ENCODE results near the gene NPR1.

Gene NPR1

DNA sequence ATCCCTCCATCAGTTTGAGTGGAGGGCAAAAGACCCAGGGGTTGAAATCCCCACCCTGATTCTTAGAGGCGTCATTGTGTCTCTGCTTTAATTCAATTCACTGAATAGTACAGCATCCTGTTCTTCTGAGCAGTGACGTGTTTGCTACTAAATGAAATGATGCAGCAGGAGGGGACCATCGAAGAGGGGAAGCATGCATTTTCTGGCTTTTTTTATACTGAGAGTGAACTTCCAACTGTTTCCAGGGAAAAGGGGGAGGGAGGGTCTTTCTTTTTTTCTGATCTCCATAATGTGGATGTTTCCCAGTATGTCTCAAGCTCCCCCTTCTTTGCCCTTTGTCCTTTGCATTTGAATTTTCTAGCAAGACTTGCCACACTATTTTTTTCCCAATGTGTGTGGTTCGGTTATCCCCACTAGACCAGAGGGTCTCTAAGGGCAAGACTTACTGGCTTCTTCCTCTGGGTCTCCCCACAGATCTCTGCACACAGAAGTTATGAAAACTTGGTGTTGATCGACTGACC is 52.0 kb downstream of the NPR1 start:
- DNase-seq: no peak

DNA sequence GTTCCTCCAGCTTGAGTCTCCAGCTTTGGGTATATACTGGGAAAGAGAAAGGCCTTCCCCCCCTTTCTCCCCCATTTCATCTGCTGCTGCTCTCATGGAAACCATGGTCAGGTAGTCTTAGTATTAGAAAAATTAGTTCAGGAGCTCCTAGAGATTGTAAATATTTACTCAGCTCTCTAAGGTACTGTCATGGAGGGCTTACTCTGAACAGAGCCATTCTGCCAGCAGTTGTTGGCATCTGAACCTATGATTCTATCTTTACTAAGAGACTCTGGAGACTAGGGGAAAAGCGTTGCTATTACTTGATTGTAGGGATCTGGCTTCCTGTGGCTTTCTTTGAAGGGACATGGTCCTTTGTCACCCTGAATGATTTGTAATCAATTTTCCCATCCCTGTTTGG is 55.5 kb downstream of the NPR1 start:
- DNase-seq: no peak

- no peak for DNase-seq
Observed at GRCh38 chr1:153734396-153735089, 56.1 kb downstream of the NPR1 start.

DNA sequence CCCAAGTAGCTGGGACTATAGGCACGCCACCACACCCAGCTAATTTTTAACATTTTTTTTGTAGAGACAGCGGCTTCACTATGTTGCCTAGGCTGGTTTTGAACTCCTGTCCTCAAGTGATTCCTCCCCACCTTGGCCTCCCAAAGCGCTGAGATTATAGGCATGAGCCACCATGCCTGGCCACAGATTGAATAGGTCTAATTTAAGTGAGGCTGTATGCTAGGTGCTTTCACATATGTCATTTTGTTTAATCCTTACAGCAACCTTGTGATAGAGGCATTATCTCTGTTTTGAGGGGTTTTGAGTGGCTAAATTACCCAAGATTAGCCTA is 56.6 kb downstream of the NPR1 start:
- no peak for DNase-seq

DNA sequence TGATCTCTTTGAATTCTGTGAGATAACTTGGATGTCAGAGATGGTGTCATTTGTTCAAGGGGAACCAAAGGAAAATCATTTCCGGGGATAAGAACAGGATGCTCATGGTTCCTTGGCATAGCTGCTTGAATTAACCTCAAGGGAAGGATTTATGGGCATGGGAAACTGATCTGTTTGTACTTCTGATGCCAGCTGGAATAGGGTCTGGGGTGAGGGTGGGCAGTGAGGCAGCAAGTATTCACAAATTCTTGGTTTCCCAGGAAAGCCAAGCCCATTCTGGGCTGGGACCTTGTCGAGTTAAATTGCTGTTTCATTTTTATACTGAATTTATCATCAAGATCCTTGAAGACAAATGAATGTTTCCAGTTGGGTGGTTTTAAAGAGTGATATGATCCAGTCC is 63.5 kb downstream of the NPR1 start:
- no peak for DNase-seq

- DNase-seq: no peak
Observed at GRCh38 chr1:153742411-153743142, 64.1 kb downstream of the NPR1 start.

All from activated effector memory CD4-positive, alpha-beta T cell treated with anti-CD3 and anti-CD28 coated beads, Interleukin-2, amount 50 U/mL, for 16 hours (primary cell).